B cell (primary cell): ENCODE data around the gene MMRN2. TPM values are rescaled to one million over a fixed set of nuclear protein-coding genes. Genes with fewer than 3 reads are reported as not detected.
"Not testable (repeated sequence)": the region's sequence is repeated elsewhere in the genome, so short reads cannot be mapped to it uniquely, and the experiment has no call there.

Source experiments
- ATAC-seq: fragments of 200-7000 bp; cut with Tn5 transposase; one replicate; pipeline ENCODE4 v1.10.0; 2021; ENCODE audit warnings: low read depth, mild to moderate bottlenecking, moderate number of reproducible peaks, moderate library complexity
- CTCF ChIA-PET: fragments of 350-600 bp; sonication (Branson Sonifier 250); formaldehyde crosslinking; loops from one replicate; lab custom pipeline; 2021; ENCODE audit warnings: antibody characterized with exemption, inconsistent platforms; lab: Charles Lee
- POLR2A ChIA-PET: fragments of 350-600 bp; sonication (Branson Sonifier 250); formaldehyde crosslinking; loops from one replicate; lab custom pipeline; 2021; ENCODE audit warnings: antibody characterized with exemption; lab: Charles Lee
- DNase-seq: peaks from one replicate; pipeline ENCODE4 v3.0.0; 2013
- H2AFZ ChIP-seq: 2 replicates; pipeline ENCODE4 v1.6.1; 2012; ENCODE audit warnings: mild to moderate bottlenecking, low read depth, low read length; ENCODE audit not compliant: insufficient read depth, poor library complexity, severe bottlenecking
- H3K27ac ChIP-seq, 2 donors: 1 replicate in 1 of 2; 2 replicates in 1 of 2; pipeline ENCODE4 v1.5.1; 2012 to 2013; ENCODE audit warnings: low read length in 2 of 2, mild to moderate bottlenecking in 2 of 2, moderate library complexity in 1 of 2
- H3K27me3 ChIP-seq, 4 experiments: fragments of 200-600 bp in 1 of 4; sonication (generic) in 1 of 4; replicated peaks in 1 of 4; 1 replicate in 2 of 4; 2 replicates in 2 of 4; pipeline versions ENCODE4 v1.6.1 to v1.7.0; 2013 to 2016; ENCODE audit warnings: low read length in 3 of 4, mild to moderate bottlenecking in 2 of 4, mixed read lengths in 1 of 4, moderate library complexity in 1 of 4; ENCODE audit not compliant: insufficient read depth in 4 of 4, control insufficient read depth in 3 of 4; ENCODE audit errors: control extremely low read depth in 1 of 4
- H3K36me3 ChIP-seq, 2 experiments: replicated peaks in 1 of 2; 1 replicate in 1 of 2; 2 replicates in 1 of 2; pipeline versions ENCODE4 v1.6.1 to v1.7.1; 2013; ENCODE audit warnings: low read length in 1 of 2; ENCODE audit not compliant: insufficient read depth in 2 of 2, control insufficient read depth in 1 of 2; ENCODE audit errors: control extremely low read depth in 1 of 2, extremely low read depth in 1 of 2
- H3K4me1 ChIP-seq, 2 donors: fragments of 200-600 bp in 1 of 2; sonication (generic) in 1 of 2; 1 replicate in 1 of 2; 2 replicates in 1 of 2; pipeline versions ENCODE4 v1.5.1 to v1.6.1; 2013 to 2017; ENCODE audit warnings: low read length in 2 of 2; ENCODE audit not compliant: control insufficient read depth in 2 of 2, insufficient read depth in 2 of 2
- H3K4me2 ChIP-seq: replicated peaks from 2 replicates; pipeline ENCODE3; 2012; ENCODE audit warnings: mild to moderate bottlenecking, low read depth, low read length; ENCODE audit not compliant: poor library complexity, severe bottlenecking
- H3K4me3 ChIP-seq, 5 experiments: fragments of 200-600 bp in 1 of 5; sonication (generic) in 1 of 5; 1 replicate in 3 of 5; 2 replicates in 2 of 5; pipeline versions ENCODE4 v1.5.1 to v1.7.0; 2011 to 2016; ENCODE audit warnings: low read length in 4 of 5, mild to moderate bottlenecking in 4 of 5, low read depth in 2 of 5, control low read depth in 1 of 5, moderate library complexity in 1 of 5; ENCODE audit not compliant: insufficient read depth in 1 of 5; ENCODE audit errors: control extremely low read depth in 1 of 5, extremely low read depth in 1 of 5
- H3K79me2 ChIP-seq: fragments of 200-600 bp; sonication (generic); one replicate; pipeline ENCODE4 v1.6.0; 2016; ENCODE audit warnings: low read length; ENCODE audit not compliant: control insufficient read depth, insufficient read depth
- H3K9ac ChIP-seq: fragments of 200-600 bp; sonication (generic); 2 replicates; pipeline ENCODE4 v1.6.1; 2017; ENCODE audit warnings: mild to moderate bottlenecking, low read length, moderate library complexity
- H3K9me3 ChIP-seq, 3 donors: one replicate each; pipeline versions ENCODE4 v1.6.1 to v1.7.1; 2013; ENCODE audit warnings: low read length in 2 of 3; ENCODE audit not compliant: control insufficient read depth in 2 of 3, insufficient read depth in 1 of 3; ENCODE audit errors: control extremely low read depth in 1 of 3
- H4K20me1 ChIP-seq: 2 replicates; pipeline ENCODE4 v1.6.0; 2012; ENCODE audit warnings: mild to moderate bottlenecking, low read length; ENCODE audit not compliant: insufficient read depth, control insufficient read depth, poor library complexity, severe bottlenecking
- H3K27ac Mint-ChIP-seq: one replicate; pipeline ENCODE4 v1.8.0; 2021; ENCODE audit warnings: mixed read lengths
- H3K27me3 Mint-ChIP-seq: one replicate; pipeline ENCODE4 v1.8.0; 2021; ENCODE audit warnings: mixed read lengths
- H3K4me1 Mint-ChIP-seq: one replicate; pipeline ENCODE4 v1.8.0; 2021; ENCODE audit warnings: mixed read lengths
- H3K4me3 Mint-ChIP-seq: one replicate; pipeline ENCODE4 v1.8.0; 2021; ENCODE audit warnings: mixed read lengths
- H3K9me3 Mint-ChIP-seq: one replicate; pipeline ENCODE4 v1.8.0; 2022; ENCODE audit warnings: mixed read lengths; ENCODE audit not compliant: insufficient read depth
- EZH2 ChIP-seq: IDR thresholded peaks from 2 replicates; pipeline ENCODE4 v1.6.1; 2012; ENCODE audit warnings: borderline replicate concordance, low read depth, mild to moderate bottlenecking, moderate library complexity, low read length; ENCODE audit not compliant: insufficient read depth, poor library complexity, severe bottlenecking
- WGBS: methylation state at CpG from one replicate; pipeline ENCODE4 v1.1.5; 2013; ENCODE audit warnings: missing lambda C conversion rate; ENCODE audit not compliant: insufficient coverage; 5-methylcytosine and 5-hydroxymethylcytosine counted together
- intact Hi-C: fragments of 100-400 bp; cut with micrococcal nuclease; formaldehyde crosslinking; loops from one replicate; pipeline ENCODE4 v1.10.0; 2022
- polyA minus RNA-seq: library from RNA; depleted of rRNA, polyadenylated mRNA; stranded (reverse); fragments of >200 nt; gene quantifications from 2 replicates; pipeline ENCODE4 v1.2.3, GENCODE V29; 2012
- polyA plus RNA-seq: library from polyadenylated mRNA; depleted of rRNA; stranded (reverse); fragments of >200 nt; gene quantifications from 2 replicates; pipeline ENCODE4 v1.2.3, GENCODE V29; 2012
- total RNA-seq, 2 donors: library from RNA; stranded (reverse); fragments of 120-200 nt in 1 of 2; gene quantifications; 1 replicate in 1 of 2; 2 replicates in 1 of 2; pipeline versions ENCODE4 v1.2.3 to v1.2.4, GENCODE V29; 2013 to 2022
- TF ChIP-seq, protein P1 (sequence below): fragments of 200-600 bp; IDR thresholded peaks from one replicate; pipeline ENCODE4 v1.8.0; 2022; ENCODE audit warnings: antibody characterized with exemption, mild to moderate bottlenecking

MMRN2 gene
- total RNA-seq (1.1 TPM in 1 of 2 replicates, not detected in the other), polyA plus RNA-seq (1.0 and 2.1 TPM in 2 replicates), polyA minus RNA-seq (0.43 and 0.71 TPM in 2 replicates)
- total RNA-seq (2013), result 1.4 TPM

- ChIA-PET CTCF (no interaction called here), POLR2A (no interaction called here)
- peaks cover 3% of the 10 kb centered on the region for H3K9me3 Mint-ChIP-seq
- no peaks in the 10 kb centered on the region for H3K4me1 Mint-ChIP-seq
- 38% methylated on average over 8 of the region's 9 CpGs for WGBS
- H3K27me3 ChIP-seq, result peaks cover 0 to 3% (median 0%) of the 10 kb centered on the region in 4 experiments
- H3K9me3 ChIP-seq, result peaks cover 0 to 11% (median 4%) of the 10 kb centered on the region in 3 donors
- DNase-seq, result no peak
- H3K36me3 ChIP-seq, result no peaks in the 10 kb centered on the region
- H3K4me3 ChIP-seq, result no peak within 1 kb of the TSS
- no peak within 1 kb of the TSS for H3K4me2 ChIP-seq
- H3K4me3 Mint-ChIP-seq, result no peak within 1 kb of the TSS
- H4K20me1 ChIP-seq, result no peaks in the 10 kb centered on the region
- no peak within 1 kb of the TSS for H2AFZ ChIP-seq
- no peaks in the 10 kb centered on the region for H3K27me3 Mint-ChIP-seq
- H3K79me2 ChIP-seq, result no peaks in the 10 kb centered on the region
- no peak for ATAC-seq
- intact Hi-C loops, result no loop called here
- no peak for TF ChIP-seq EZH2
- TF ChIP-seq, protein P1, sequence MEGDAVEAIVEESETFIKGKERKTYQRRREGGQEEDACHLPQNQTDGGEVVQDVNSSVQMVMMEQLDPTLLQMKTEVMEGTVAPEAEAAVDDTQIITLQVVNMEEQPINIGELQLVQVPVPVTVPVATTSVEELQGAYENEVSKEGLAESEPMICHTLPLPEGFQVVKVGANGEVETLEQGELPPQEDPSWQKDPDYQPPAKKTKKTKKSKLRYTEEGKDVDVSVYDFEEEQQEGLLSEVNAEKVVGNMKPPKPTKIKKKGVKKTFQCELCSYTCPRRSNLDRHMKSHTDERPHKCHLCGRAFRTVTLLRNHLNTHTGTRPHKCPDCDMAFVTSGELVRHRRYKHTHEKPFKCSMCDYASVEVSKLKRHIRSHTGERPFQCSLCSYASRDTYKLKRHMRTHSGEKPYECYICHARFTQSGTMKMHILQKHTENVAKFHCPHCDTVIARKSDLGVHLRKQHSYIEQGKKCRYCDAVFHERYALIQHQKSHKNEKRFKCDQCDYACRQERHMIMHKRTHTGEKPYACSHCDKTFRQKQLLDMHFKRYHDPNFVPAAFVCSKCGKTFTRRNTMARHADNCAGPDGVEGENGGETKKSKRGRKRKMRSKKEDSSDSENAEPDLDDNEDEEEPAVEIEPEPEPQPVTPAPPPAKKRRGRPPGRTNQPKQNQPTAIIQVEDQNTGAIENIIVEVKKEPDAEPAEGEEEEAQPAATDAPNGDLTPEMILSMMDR, result no peak
- H3K9ac ChIP-seq, result no peak within 1 kb of the TSS
- no peak within 1 kb of the TSS for H3K27ac ChIP-seq
- no peak within 1 kb of the TSS for H3K27ac Mint-ChIP-seq
- H3K4me1 ChIP-seq, result peaks cover 0 to 6% of the 10 kb centered on the region in 2 donors
Observed at GRCh38 chr10:86957471-86958115, at the start of gene MMRN2. Gene MMRN2, minus strand, starts transcription at chr10:86957615. Its CDS starts 74 bp downstream, at chr10:86957541.

GRCh38 chr10:87007124-87007523, 49.7 kb upstream of the MMRN2 start:
- H3K4me3 Mint-ChIP-seq, H4K20me1 ChIP-seq, H3K27ac Mint-ChIP-seq, H3K4me1 ChIP-seq, H3K4me2 ChIP-seq, H3K4me1 Mint-ChIP-seq, H3K79me2 ChIP-seq, POLR2A ChIA-PET, H3K9me3 Mint-ChIP-seq, H3K36me3 ChIP-seq, H3K4me3 ChIP-seq, H3K9ac ChIP-seq, DNase-seq, H3K27me3 ChIP-seq, intact Hi-C loops, H3K27me3 Mint-ChIP-seq, ATAC-seq, H3K9me3 ChIP-seq, H2AFZ ChIP-seq, CTCF ChIA-PET, H3K27ac ChIP-seq: not testable (repeated sequence)
- no CpG with 5 or more reads among the region's 1 CpG for WGBS
